Panc1 (cell line): ENCODE data around the gene PROK1. TPM values are rescaled to one million over a fixed set of nuclear protein-coding genes. Genes with fewer than 3 reads are reported as not detected.

Experiments
- ATAC-seq: fragments of 200-7000 bp; cut with Tn5 transposase; 2 replicates; pipeline ENCODE4 v1.9.1; 2020; ENCODE audit warnings: mild to moderate bottlenecking, moderate library complexity
- BruUV-seq: library from RNA; stranded (reverse); fragments of 400-500 nt; replicated peaks from 2 replicates; lab custom pipeline; 2021; lab: Mats Ljungman, UMichigan
- CTCF ChIA-PET: fragments of 300-600 bp; sonication (Branson Sonifier 250); formaldehyde crosslinking; loops from one replicate; lab custom pipeline; 2022; ENCODE audit warnings: antibody characterized with exemption; lab: Charles Lee
- POLR2A ChIA-PET: fragments of 300-600 bp; sonication (Branson Sonifier 250); formaldehyde crosslinking; loops from one replicate; lab custom pipeline; 2022; ENCODE audit warnings: antibody characterized with exemption; lab: Charles Lee
- DNase-seq: peaks from one replicate; pipeline ENCODE4 v3.0.0-alpha.2; 2010; ENCODE audit warnings: low read depth, low spot score
- H3K27ac ChIP-seq: 2 replicates; pipeline ENCODE4 v1.5.1; 2011; ENCODE audit warnings: mild to moderate bottlenecking, low read length, inconsistent platforms
- H3K27me3 ChIP-seq: fragments of 200-500 bp; sonication (Bioruptor generic); 2 replicates; pipeline ENCODE4 v1.6.0; 2014; ENCODE audit warnings: low read length, inconsistent platforms; ENCODE audit not compliant: control insufficient read depth, insufficient read depth
- H3K36me3 ChIP-seq: fragments of 200-500 bp; sonication (Bioruptor generic); 2 replicates; pipeline ENCODE4 v1.5.1; 2014; ENCODE audit warnings: inconsistent platforms, mild to moderate bottlenecking, low read length, moderate library complexity; ENCODE audit not compliant: control insufficient read depth, insufficient read depth
- H3K4me1 ChIP-seq: 2 replicates; pipeline ENCODE4 v1.5.1; 2011; ENCODE audit warnings: inconsistent platforms, mild to moderate bottlenecking, low read length, moderate library complexity; ENCODE audit not compliant: control insufficient read depth, insufficient read depth
- H3K4me3 ChIP-seq, 2 experiments: 2 replicates each; pipeline ENCODE4 v1.5.1; 2011 to 2012; ENCODE audit warnings: low read depth in 2 of 2, low read length in 2 of 2, mild to moderate bottlenecking in 2 of 2, inconsistent platforms in 1 of 2, moderate library complexity in 1 of 2
- H3K9me3 ChIP-seq: fragments of 200-500 bp; sonication (Bioruptor generic); 2 replicates; pipeline ENCODE4 v1.5.1; 2014; ENCODE audit warnings: low read depth, mild to moderate bottlenecking, inconsistent platforms, low read length, moderate library complexity; ENCODE audit not compliant: control insufficient read depth, insufficient read depth
- CTCF ChIP-seq: fragments of 450-650 bp; IDR thresholded peaks from 2 replicates; pipeline ENCODE4 v1.5.1; 2017; ENCODE audit warnings: mild to moderate bottlenecking
- POLR2AphosphoS5 ChIP-seq: IDR thresholded peaks from 2 replicates; pipeline ENCODE4 v1.6.1; 2012; ENCODE audit warnings: mild to moderate bottlenecking, low read depth, low read length, moderate library complexity
- REST ChIP-seq, 2 experiments: IDR thresholded peaks; 2 replicates each; pipeline ENCODE4 v1.6.1; 2011 to 2012; ENCODE audit warnings: low read depth in 2 of 2, control low read depth in 1 of 2, low read length in 1 of 2, mild to moderate bottlenecking in 1 of 2, moderate library complexity in 1 of 2; ENCODE audit not compliant: insufficient read depth in 1 of 2
- SIN3A ChIP-seq: IDR thresholded peaks from 2 replicates; pipeline ENCODE4 v1.6.1; 2012; ENCODE audit warnings: low read depth, mild to moderate bottlenecking, low read length, moderate library complexity, borderline replicate concordance; ENCODE audit not compliant: insufficient read depth
- TCF7L2 ChIP-seq: IDR thresholded peaks from 2 replicates; pipeline ENCODE4 v1.6.1; 2011; ENCODE audit warnings: mild to moderate bottlenecking, low read depth, low read length, inconsistent platforms
- in situ Hi-C: cut with HindIII; loops from 2 replicates; pipeline ENCODE4 v1.10.0; 2016; ENCODE audit warnings: low sequenced_read_pairs, low pct_unique_long_range_greater_than_20kb
- intact Hi-C: fragments of 100-400 bp; cut with micrococcal nuclease; formaldehyde crosslinking; loops from one replicate; pipeline ENCODE4 v1.10.0; 2022; ENCODE audit not compliant: unreplicated experiment
- total RNA-seq: library from RNA; stranded (reverse); gene quantifications from one replicate; pipeline ENCODE4 v1.2.1, GENCODE V29; 2021; ENCODE audit not compliant: unreplicated experiment

PROK1 gene
- total RNA-seq, 1 experiment from 2014 or later = not detected

GRCh38 chr1:110493059-110493699 lies 42.2 kb downstream of the PROK1 start:
- no TSS peak for BruUV-seq
- ChIA-PET CTCF (no interaction called here), POLR2A (no interaction called here)
- no peak overlapping the region for H3K27ac ChIP-seq
- H3K9me3 ChIP-seq = no peaks in the 10 kb centered on the region
- H3K36me3 ChIP-seq = no peaks in the 10 kb centered on the region
- no peaks in the 10 kb centered on the region for H3K27me3 ChIP-seq
- intact Hi-C loops (no loop called here), in situ Hi-C loops (no loop called here)
- no peak for DNase-seq
- H3K4me3 ChIP-seq = no peak overlapping the region
- no peaks in the 10 kb centered on the region for H3K4me1 ChIP-seq
- no peak for ATAC-seq
- no peak for TF ChIP-seq TCF7L2
- no peak for TF ChIP-seq REST (IDR thresholded peaks at IDR 0.05; ENCODE audit: insufficient read depth in 1 of 2, low read depth in 2 of 2, low read length in 1 of 2)
- TF ChIP-seq POLR2AphosphoS5 = no peak
- no peak for TF ChIP-seq SIN3A
- TF ChIP-seq CTCF = no peak

GRCh38 chr1:110494036-110494435 lies 43.1 kb downstream of the PROK1 start:
- ATAC-seq = no peak
- POLR2A ChIA-PET = no interaction called here
- no peak for DNase-seq
- no peaks in the 10 kb centered on the region for H3K9me3 ChIP-seq
- intact Hi-C loops (no loop called here), in situ Hi-C loops (no loop called here)
- no peaks in the 10 kb centered on the region for H3K4me1 ChIP-seq
- H3K27ac ChIP-seq = no peak overlapping the region
- no peak overlapping the region for H3K4me3 ChIP-seq
- H3K27me3 ChIP-seq = no peaks in the 10 kb centered on the region
- CTCF ChIA-PET = no interaction called here
- BruUV-seq = no TSS peak
- H3K36me3 ChIP-seq = no peaks in the 10 kb centered on the region
- TF ChIP-seq REST (IDR thresholded peaks at IDR 0.05; ENCODE audit: insufficient read depth in 1 of 2, low read depth in 2 of 2, low read length in 1 of 2) (no peak), CTCF (no peak), TCF7L2 (no peak), SIN3A (no peak), POLR2AphosphoS5 (no peak)
